ENCODE results near the gene PYCR2. TPM values are rescaled to one million over a fixed set of nuclear protein-coding genes. Genes with fewer than 3 reads are reported as not detected.

The PYCR2 gene
- polyA plus RNA-seq, 2 of the 4 experiments (the other 2 are of a cell fraction), result 45.4 to 50.5 TPM

DNA sequence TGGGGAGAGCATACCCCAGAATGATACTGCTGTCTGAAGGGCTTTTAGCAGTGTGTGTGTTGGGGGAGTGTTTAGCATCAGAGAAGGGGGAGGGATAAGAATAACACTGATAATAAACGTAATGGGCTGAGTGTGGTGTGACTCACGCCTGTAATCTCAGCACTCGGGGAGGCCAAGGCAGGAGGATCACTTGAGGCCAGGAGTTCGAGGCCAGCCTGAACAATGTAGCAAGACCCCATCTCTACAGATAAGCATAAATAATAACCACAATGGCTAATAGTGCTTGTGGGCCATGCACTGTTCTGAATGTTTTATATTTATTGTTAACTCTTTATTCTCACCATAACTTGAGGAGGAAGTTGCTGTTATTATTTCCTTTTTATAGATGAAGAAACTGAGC is 19.5 kb upstream of the PYCR2 start:
- 58% methylated on average over 4 of the region's 4 CpGs for whole genome bisulfite sequencing (ENCODE audit: missing lambda C conversion rate)
- no peak overlapping the region for H3K4me3 ChIP-seq
- no peak overlapping the region for H3K4me2 ChIP-seq
- ChIA-PET POLR2A (no interaction called here), CTCF (interaction anchor here (0.8 to 2.4 kb wide), 4 partner anchors 20 to 469 kb away, joined by 3 to 9 read pairs (median 4); partner anchors contain the start of gene PYCR2)
- no peaks in the 10 kb centered on the region for H3K9me3 ChIP-seq
- FAIRE-seq, result no peak
- ATAC-seq, result no peak
- H3K27ac ChIP-seq, result no peak overlapping the region
- H3K4me1 ChIP-seq, result no peaks in the 10 kb centered on the region
- no peak for TF ChIP-seq HDAC2 (IDR thresholded peaks at IDR 0.05)
- TF ChIP-seq KDM5A (IDR thresholded peaks at IDR 0.05), result no peak
- TF ChIP-seq GATA3 (IDR thresholded peaks at IDR 0.05; ENCODE audit: borderline replicate concordance), result no peak
- TF ChIP-seq JUNB (IDR thresholded peaks at IDR 0.05), result no peak
- TF ChIP-seq TFCP2L1 (CRISPR knock-in tag; IDR thresholded peaks at IDR 0.05), result no peak
- no peak for TF ChIP-seq ZC3H11A (IDR thresholded peaks at IDR 0.05)
- TF ChIP-seq, protein P1, sequence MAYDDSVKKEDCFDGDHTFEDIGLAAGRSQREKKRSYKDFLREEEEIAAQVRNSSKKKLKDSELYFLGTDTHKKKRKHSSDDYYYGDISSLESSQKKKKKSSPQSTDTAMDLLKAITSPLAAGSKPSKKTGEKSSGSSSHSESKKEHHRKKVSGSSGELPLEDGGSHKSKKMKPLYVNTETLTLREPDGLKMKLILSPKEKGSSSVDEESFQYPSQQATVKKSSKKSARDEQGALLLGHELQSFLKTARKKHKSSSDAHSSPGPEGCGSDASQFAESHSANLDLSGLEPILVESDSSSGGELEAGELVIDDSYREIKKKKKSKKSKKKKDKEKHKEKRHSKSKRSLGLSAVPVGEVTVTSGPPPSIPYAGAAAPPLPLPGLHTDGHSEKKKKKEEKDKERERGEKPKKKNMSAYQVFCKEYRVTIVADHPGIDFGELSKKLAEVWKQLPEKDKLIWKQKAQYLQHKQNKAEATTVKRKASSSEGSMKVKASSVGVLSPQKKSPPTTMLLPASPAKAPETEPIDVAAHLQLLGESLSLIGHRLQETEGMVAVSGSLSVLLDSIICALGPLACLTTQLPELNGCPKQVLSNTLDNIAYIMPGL (CRISPR knock-in tag; IDR thresholded peaks at IDR 0.05; ENCODE audit: borderline replicate concordance), result no peak
- TF ChIP-seq RFX5 (IDR thresholded peaks at IDR 0.05), result no peak
- TF ChIP-seq, protein P2, sequence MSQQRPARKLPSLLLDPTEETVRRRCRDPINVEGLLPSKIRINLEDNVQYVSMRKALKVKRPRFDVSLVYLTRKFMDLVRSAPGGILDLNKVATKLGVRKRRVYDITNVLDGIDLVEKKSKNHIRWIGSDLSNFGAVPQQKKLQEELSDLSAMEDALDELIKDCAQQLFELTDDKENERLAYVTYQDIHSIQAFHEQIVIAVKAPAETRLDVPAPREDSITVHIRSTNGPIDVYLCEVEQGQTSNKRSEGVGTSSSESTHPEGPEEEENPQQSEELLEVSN (IDR thresholded peaks at IDR 0.05; ENCODE audit: borderline replicate concordance, low read depth), result no peak
- TF ChIP-seq POLR2AphosphoS2 (conservative IDR thresholded peaks at IDR 0.05; ENCODE audit: low read length), result no peak
- DNase-seq (ENCODE audit: low read depth in 1 of 2, low spot score in 1 of 2), result no peak

DNA sequence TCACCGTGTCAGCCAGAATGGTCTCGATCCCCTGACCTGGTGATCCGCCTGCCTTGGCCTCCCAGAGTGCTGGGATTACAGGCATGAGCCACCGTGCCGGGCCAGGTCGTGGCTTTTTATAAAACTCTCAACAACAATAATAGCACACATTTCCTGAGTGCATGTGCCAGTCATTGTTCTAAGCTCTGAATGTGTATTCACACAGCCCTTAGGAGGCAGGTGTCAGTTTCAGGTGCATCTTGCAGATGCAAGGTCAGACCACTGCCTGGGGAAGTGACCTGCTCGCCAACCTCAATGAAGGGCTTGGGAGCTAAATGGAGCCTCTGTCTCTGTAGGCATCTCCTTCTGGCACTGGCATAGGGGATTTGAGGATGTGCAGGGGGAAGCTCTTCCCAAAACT is 18.5 kb upstream of the PYCR2 start:
- FAIRE-seq, result no peak
- H3K4me1 ChIP-seq, result no peaks in the 10 kb centered on the region
- no peak overlapping the region for H3K27ac ChIP-seq
- no peak overlapping the region for H3K4me3 ChIP-seq
- DNase-seq (ENCODE audit: low read depth in 1 of 2, low spot score in 1 of 2), result no peak
- H3K9me3 ChIP-seq, result no peaks in the 10 kb centered on the region
- CTCF ChIA-PET, result interaction anchor here (0.5 to 1.3 kb wide), 4 partner anchors 13 to 45 kb away, joined by 3 to 5 read pairs (median 4); no protein-coding TSS in a partner anchor
- TF ChIP-seq CHD2 (IDR thresholded peaks at IDR 0.05; ENCODE audit: low read length, partially characterized antibody), result no peak
- no peak for TF ChIP-seq EHF (CRISPR knock-in tag; IDR thresholded peaks at IDR 0.05)
- TF ChIP-seq MAFK (IDR thresholded peaks at IDR 0.05; ENCODE audit: partially characterized antibody), result no peak
- TF ChIP-seq, protein P3, sequence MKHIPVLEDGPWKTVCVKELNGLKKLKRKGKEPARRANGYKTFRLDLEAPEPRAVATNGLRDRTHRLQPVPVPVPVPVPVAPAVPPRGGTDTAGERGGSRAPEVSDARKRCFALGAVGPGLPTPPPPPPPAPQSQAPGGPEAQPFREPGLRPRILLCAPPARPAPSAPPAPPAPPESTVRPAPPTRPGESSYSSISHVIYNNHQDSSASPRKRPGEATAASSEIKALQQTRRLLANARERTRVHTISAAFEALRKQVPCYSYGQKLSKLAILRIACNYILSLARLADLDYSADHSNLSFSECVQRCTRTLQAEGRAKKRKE (CRISPR knock-in tag; IDR thresholded peaks at IDR 0.05; ENCODE audit: low read depth), result no peak
- no peak for TF ChIP-seq JUN (IDR thresholded peaks at IDR 0.05)
- TF ChIP-seq, protein P4, sequence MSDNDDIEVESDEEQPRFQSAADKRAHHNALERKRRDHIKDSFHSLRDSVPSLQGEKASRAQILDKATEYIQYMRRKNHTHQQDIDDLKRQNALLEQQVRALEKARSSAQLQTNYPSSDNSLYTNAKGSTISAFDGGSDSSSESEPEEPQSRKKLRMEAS (IDR thresholded peaks at IDR 0.05), result no peak
- TF ChIP-seq HEYL (CRISPR knock-in tag; IDR thresholded peaks at IDR 0.05), result no peak
- no peak for TF ChIP-seq ESRRA (IDR thresholded peaks at IDR 0.05; ENCODE audit: borderline replicate concordance, low read length)
- no peak for TF ChIP-seq BHLHE40 (IDR thresholded peaks at IDR 0.05; ENCODE audit: low read depth, low read length)
- TF ChIP-seq KDM1A (IDR thresholded peaks at IDR 0.05; ENCODE audit: low read depth), result no peak
- no peak for TF ChIP-seq ZC3H11A (IDR thresholded peaks at IDR 0.05)
- no peak for TF ChIP-seq KDM5A (IDR thresholded peaks at IDR 0.05)
- TF ChIP-seq, protein P5, sequence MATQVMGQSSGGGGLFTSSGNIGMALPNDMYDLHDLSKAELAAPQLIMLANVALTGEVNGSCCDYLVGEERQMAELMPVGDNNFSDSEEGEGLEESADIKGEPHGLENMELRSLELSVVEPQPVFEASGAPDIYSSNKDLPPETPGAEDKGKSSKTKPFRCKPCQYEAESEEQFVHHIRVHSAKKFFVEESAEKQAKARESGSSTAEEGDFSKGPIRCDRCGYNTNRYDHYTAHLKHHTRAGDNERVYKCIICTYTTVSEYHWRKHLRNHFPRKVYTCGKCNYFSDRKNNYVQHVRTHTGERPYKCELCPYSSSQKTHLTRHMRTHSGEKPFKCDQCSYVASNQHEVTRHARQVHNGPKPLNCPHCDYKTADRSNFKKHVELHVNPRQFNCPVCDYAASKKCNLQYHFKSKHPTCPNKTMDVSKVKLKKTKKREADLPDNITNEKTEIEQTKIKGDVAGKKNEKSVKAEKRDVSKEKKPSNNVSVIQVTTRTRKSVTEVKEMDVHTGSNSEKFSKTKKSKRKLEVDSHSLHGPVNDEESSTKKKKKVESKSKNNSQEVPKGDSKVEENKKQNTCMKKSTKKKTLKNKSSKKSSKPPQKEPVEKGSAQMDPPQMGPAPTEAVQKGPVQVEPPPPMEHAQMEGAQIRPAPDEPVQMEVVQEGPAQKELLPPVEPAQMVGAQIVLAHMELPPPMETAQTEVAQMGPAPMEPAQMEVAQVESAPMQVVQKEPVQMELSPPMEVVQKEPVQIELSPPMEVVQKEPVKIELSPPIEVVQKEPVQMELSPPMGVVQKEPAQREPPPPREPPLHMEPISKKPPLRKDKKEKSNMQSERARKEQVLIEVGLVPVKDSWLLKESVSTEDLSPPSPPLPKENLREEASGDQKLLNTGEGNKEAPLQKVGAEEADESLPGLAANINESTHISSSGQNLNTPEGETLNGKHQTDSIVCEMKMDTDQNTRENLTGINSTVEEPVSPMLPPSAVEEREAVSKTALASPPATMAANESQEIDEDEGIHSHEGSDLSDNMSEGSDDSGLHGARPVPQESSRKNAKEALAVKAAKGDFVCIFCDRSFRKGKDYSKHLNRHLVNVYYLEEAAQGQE (IDR thresholded peaks at IDR 0.05), result no peak
- no peak for TF ChIP-seq MAZ (IDR thresholded peaks at IDR 0.05; ENCODE audit: borderline replicate concordance, low read depth, low read length)
- TF ChIP-seq SMC3 (IDR thresholded peaks at IDR 0.05), result no peak
- no peak for TF ChIP-seq POLR2AphosphoS2 (conservative IDR thresholded peaks at IDR 0.05; ENCODE audit: low read length)
- no peak overlapping the region for H3K4me2 ChIP-seq
- ATAC-seq, result no peak
- POLR2A ChIA-PET, result interaction anchor here (0.7 kb wide), 2 partner anchors 16 to 18 kb away, joined by 5 read pairs; no protein-coding TSS in a partner anchor
- 71% methylated on average over 7 of the region's 7 CpGs for WGBS (ENCODE audit: missing lambda C conversion rate)

All from A549 (cell line).